ENCODE results near the gene ARHGAP15.

ARHGAP15 gene

DNA sequence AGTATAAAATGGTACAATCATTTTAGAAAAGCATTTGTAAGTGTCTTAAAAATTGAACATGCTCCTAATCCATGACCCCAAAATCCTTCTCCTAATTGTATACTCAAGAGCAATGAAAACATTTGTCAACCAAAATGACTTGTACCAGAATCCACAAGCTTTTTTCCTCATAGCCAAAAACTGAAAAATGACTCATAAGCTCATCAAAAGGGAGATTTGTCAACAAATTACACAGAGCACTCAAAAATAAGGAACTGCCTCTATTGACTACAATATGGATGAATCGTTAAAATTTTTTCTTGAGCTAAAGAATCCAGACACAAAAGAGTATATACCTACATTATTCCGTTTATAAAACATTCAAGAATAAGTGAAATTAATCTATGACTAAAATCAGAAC, 544.8 kb downstream of the ARHGAP15 start:
- DNase-seq = no peak

DNA sequence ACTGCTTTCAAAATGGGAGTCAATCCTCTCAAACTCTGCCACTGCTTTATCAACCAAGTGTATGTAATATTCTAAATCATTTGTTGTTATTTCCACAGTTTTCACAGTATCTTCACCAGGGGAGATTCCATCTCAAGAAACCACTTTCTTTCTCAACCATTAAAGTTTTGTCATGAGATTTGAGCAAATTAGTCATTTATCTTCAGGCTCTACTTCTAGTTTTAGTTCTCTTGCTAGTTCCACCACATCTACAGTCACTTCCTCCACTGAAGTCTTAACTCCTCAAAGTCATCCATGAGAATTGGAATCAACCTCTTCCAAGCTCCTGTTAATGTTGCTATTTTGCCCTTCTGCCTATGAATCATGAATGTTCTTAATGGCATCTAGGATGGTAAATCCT, 545.8 kb downstream of the ARHGAP15 start:
- no peak for DNase-seq

DNA sequence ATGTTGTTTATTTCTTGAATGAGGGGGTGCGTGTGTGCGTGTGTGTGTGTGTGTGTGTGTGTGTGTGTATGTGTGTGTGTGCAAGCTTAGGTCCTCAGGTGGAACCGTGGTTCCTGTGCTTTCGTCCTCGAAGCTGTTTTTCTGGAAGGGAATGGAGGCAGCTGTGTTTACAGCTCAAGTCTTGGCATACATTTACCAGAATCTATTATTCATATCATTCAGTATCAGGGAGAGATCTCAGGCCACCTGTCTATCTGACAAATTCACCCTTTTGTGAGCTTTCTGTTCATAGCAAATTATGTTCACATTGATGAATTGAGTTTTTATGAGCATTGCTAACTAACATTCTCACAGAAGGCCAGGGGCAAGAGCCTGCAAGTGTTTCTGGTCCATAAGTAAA, 550.4 kb downstream of the ARHGAP15 start:
- DNase-seq = no peak

DNA sequence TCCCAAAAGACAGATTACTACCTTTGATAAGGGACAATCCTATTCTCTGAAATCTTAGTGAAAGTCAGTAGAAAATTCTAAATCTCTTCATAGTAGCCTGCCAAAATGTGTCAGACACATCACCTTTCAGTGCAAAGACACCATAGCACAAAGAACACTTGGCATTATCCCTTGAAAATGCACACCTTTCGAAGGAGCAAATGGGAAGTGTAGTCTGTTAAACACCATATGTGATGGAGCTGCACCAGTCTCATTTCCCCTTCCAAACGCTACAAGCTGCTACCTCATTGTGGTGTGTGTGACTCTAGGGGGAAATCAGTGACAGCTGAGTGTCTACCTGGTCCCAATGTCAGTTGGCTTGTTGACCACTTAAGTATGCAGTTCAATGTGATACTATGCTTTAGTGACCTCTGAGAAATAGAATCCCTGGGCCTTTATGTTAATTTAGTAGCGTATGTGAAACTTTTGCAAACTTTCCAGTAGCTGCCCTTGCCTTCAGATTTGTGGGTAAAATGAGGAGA, 551.7 kb downstream of the ARHGAP15 start:
- DNase-seq = no peak

DNA sequence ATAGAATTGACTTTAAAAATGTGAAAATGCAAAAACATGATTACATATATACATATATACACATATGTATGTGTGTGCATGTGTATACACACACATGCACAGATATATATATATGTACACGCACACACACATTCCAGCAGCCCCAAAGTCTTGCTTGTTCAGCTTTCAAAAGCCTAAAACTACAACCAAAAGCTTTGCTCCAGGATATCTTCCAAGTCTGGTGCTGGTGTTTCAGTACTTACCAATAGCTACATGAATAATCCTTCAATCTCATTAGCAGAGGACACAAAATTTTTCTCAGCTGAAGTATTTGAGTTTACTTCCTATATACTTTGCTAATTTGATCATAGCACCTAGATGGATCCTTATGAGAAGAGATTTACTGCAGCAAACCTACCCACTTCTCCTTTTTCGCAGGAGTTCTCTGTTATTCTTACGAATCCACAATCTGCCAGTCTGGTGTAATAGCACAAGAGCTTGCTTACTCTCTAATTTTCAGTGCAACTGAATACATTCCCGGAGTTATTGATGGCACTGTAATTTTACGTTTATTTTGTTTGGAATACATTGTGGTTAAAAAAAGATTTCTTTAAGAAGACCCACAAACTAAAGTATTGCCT, 553.3 kb downstream of the ARHGAP15 start:
- no peak for DNase-seq

DNA sequence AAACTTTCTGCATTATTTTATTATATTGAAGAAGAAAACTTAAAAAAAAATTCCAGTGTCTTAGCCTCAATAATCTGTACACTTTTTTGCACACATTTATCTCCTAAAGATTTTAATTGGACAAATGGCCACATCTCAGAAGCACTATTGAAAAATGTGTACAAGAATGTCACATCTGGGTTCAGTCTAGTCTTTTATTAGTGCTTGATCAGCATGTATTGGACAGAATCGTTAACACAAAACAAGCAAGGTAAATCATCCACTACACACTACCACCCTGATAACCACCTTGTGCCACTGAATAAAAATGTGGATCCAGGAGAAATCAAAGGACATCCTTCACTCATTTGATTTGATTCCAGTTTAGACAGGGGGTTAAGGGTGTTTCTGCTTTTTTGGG, 554.8 kb downstream of the ARHGAP15 start:
- DNase-seq = no peak

DNA sequence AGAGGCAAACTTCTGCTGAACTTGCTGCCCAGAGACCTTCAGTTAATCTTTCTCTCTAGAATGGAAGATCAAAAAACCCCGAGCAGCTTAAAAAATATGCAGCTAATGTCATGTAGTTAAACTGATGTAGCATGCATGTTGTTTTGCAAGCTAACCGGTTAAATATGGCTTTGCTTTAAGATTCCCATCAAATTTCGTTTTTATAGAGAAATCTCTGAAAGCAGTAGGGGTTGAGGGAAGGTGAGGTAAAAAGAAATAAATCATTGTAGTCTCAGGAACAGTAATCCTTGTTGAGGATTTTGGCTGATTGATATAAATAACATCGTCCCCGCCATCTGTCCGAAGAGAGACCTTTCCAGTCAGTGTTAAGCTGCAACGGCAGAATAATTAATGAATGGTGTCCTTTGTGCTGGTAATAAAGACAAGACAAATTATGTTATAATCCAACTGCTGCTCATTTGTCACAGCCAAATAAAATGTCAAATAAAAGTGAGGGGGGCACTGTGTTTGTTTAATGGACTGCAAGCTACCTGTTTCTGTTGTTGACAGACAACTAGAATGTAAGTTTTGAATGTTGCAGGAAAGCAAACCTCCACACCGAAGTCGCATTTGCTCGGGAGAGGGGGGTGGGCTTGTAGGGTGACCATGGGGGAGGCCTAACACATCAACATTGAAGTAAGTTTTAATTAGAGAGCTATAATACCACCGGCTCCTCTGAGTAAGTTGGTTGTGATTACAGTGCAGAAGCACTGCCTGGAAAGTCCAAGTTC, 555.5 kb downstream of the ARHGAP15 start:
- no peak for DNase-seq

DNA sequence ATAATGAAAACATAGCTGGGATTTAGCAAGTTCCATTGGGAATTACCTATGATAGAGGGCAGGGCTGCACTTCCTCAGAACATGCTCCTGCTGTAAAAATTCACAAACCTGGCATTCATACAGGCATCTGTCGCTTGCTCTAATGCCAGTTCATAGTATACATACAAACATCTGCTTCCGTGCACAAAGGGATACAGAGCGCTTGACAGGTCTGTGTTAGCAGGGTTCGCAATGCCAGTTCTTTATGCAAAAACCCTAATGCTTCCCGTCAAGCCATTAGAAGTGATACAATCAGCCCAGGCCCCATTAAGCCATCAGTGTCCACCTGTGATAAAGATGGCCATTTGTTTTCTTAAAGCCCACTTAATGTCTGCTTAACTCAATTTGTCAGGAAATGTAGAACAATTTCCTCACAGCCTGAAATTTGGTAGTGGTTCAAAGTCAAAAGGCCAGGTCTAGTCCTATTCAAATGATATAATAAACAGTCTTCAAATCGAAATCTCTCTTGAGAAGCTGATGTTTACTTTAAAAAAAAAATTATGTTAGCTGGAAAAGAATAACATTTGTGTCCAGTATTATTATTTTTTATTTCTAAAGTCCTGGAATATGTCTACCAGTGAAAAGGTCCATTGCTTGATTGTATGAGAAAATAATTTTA, 556.3 kb downstream of the ARHGAP15 start:
- no peak for DNase-seq

DNA sequence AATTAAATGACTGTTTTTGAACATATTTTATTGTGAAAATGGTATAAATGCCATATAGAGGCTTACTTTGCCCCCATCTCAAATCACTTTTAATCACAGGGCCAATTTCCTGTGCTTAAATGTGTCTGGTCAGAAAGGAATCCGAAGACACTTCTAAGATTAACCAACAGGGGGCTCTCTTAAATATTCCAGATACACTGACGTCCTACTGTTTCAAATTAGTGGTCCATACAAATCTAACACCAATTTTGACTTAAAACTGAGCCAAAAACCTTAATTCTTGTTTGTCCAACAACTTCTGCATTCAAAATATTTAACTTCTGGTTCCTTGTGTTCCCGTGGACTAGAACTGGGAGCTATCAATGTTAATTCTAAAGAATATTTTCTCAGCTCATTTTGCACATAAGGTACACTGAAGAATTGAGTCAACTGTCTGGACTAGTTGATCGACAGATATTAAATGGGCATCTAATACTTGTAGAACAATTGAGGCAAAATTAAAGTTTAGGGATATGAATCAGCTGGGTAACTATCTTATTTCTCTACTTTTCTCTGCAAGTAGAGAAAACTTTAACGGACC, 557.5 kb downstream of the ARHGAP15 start:
- DNase-seq = no peak

DNA sequence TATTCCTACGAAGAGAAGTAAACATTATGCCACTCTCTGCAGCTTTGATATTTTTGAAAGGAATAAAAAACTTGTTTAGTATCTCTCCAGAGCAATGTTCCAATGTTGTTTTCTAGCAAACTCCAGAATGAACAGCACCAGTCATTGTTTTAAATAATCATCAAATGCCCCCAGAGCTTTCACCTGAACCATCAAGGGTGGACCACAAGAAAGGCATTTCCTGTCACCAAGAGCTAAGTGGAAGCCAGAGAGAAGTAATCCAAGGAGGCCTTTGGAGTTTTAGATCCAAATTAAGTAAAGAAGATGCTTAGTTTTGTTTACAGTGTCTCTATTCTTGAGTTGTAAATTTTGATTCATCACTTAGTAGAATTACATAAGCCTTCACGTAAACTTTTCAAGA, 559.0 kb downstream of the ARHGAP15 start:
- no peak for DNase-seq

DNA sequence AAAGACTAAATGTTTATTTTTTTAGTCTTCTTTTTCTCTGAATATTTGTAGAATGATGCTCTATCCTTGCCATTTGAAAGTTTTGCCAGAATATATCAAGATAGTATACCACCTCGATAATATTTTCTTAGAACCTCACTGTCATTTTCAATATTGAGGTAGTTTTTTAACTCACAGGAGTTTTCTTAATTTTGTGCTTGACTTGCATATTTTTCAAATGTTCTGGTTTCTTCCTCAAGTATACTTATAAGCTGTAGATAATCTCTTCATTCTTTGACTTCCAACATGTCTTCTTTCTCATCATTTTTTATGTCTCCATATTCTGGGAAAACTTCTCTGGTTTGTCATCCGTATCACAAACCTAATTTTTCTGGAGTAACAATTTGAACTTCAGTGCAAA, 559.6 kb downstream of the ARHGAP15 start:
- no peak for DNase-seq

DNA sequence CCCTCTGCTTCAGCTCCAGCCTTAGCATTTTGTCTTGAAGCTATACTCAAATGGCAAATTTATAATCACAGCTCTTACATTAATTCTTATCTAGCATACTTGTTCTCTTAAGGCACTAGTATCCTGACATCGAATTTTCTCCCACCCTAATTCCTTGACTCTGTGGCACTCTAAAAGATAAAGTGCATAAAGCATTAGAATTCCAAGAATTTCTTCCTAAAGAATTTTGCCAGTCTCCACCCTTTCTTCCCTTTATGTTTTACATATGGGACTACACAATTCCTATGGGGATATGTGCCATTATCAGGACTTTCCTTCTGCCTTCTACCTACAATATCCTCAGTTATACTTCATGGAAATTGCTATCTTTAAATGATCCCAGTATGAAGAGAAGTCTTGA, 560.3 kb downstream of the ARHGAP15 start:
- no peak for DNase-seq

DNA sequence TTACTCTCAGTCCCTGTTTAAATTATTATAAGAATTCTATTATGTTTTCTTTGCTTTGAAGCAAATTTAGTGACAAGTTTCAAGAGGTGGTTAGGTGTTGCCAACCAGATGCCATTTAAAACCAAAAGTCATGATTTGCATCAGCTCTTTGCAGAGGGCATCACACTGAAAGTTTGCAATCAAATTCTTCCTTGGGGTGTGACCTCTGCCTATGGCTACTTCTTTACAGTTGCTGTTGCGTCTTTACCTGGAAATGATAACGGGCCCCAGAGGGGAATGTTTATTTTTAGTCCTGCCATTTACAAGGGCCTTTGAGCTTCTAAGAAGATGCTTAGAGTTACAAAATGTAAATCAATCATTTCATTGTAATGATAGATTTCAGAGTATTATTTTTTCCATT, 561.0 kb downstream of the ARHGAP15 start:
- no peak for DNase-seq

DNA sequence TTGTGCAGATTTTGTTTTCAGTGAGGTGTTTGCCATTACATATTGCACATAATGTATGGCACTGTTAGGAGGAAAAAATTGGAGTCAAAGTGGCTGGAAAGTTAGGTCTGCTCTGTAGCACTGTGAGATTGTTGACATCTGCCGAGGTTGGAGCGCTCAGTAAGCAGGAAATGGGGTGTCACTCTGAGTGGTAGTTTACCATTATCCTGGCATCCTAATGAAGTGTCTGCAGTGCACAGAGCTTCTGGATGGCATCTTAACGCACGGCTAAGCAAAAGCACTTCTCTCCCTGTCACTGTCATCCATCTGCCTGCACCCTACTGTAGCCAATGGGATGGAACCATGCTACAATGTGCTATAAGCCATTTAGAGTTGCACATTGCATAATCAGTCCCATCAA, 561.9 kb downstream of the ARHGAP15 start:
- DNase-seq = no peak

DNA sequence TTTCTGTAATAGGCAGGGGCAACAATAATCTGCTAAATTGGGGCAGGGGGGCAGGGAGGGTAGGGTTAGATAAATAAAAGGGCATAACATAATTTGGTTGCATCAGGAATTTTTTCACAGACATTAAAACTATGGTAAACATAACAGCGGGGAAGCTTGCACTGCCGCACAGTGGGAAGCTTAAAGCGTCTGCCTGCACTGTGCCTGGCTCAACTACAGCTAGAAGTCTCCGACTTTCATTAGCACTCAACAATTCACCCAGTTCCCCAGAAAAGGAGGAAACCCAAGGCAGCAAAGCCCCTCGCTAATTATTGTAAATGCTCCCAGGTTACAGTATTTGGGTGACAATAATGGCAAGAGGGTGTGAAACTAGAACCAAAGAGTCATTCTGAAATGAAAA, 562.9 kb downstream of the ARHGAP15 start:
- no peak for DNase-seq

DNA sequence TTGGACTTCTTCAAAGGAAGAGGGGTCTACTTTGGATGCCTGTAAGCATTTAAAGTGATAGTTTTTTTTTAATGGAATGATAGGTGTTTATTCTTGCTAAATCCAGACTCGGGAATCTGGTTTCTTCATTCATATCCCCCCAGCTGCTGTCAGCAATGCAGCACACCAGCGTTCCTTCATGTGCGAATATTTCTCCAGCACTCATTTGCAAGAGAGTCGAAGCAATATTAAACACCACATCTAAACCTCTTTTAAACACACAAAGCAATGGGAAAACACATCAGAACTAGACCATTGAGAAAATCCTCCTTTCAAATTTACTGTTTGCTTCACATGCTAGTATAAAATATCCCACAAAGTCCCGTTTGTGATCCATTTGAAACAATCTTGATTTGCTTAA, 563.7 kb downstream of the ARHGAP15 start:
- DNase-seq = no peak

DNA sequence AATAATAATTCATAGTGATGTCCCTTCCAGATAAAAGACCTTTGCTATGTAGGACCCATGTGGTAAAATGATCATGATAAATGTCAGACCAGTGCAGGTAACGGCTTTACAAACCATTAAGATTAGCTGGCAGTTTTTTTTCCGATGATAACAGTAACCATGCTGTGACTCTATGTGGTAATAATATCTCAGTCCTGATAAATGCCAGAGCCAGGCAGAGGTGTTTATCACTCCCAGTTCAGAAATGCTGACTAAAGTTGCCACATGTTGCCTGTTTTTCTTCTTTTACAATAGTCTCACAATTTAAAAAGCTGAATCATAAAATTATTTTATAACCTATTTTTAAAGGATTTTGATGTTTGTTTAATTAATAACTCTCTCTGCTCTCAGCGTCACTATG, 565.1 kb downstream of the ARHGAP15 start:
- no peak for DNase-seq

DNA sequence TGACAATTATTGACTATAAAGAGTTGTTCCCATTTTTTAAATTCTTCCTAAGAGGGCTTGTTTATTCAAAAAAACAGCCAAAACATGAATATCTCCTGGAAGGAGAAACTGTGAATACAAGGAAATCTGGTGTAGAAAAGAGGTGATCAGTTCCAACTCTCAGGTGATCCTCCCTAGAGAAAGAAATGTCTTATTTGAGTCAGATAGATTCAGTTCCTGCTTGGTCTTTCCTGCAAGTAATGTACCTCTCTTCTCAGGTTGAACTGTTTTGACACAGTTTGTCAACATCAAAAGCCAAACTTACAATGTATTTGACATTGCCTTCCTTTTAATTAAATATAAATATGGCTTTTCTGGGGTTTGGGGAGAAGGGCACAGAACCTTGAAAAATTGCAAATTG, 567.4 kb downstream of the ARHGAP15 start:
- no peak for DNase-seq

DNA sequence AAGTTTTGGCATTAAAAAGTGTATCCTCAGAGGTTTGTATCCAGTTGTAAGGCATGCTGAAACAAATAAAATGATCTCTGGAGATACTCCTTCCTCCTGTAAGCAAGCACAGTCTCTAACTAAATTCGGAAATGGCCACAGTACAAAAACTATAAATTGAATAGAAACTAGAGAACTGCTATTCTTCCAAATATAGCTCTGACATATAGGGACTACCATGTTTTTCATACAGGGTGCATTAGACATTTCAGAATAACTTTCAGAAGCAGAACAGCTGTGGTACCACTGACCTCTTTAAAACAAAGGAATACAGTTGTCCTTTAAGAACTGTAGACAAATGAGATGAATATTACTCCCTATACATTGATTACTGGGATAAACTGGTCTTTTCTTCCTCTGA, 568.5 kb downstream of the ARHGAP15 start:
- no peak for DNase-seq

DNA sequence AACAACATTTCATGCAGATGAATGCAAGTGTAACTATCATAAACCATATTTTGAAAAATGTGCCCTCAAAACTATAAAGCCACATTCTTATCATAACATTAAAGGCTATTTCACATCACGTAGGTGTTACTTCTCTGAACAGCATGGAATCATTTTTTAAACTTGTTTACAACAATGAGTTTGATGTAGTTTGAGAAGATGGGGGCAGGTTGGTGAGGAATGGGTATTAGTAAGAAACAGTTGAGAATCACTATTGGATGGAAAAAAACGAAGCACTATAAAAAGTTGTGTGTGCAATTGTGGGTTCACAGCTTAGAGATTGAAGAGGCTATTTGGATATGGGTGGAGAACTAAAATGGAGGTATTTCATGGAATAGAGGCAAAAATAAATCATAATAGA, 569.1 kb downstream of the ARHGAP15 start:
- DNase-seq = no peak

DNA sequence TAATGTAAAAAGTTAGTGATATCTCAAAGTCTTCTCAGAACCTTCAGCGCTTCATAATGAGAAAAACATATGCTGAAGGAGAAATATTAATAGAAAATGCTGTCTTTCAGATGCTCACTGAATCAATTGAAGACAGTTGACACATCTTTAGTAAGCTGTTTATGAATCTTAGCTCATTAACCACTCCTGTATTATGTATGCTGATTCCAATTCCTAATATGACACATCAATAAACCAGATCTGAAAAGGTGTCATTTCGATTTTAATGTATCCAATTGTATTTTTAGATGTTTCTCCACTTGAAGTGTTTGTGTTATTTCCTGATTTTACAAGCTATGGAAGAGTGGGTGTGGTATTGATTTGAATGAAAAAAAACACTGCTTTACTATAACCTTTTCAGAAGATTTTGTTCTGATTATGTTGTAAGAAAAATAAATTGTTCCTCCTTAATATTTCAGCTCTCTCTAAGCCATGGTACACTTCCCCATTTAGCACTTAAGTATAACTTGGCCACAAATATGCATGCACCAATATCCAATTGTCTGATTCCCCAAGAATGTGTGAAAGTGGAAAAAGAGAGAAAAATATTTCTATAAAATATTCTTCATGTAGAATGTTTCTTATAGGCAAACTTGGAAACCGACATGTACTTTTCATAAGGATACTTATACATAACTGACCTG, 569.8 kb downstream of the ARHGAP15 start:
- DNase-seq = no peak

DNA sequence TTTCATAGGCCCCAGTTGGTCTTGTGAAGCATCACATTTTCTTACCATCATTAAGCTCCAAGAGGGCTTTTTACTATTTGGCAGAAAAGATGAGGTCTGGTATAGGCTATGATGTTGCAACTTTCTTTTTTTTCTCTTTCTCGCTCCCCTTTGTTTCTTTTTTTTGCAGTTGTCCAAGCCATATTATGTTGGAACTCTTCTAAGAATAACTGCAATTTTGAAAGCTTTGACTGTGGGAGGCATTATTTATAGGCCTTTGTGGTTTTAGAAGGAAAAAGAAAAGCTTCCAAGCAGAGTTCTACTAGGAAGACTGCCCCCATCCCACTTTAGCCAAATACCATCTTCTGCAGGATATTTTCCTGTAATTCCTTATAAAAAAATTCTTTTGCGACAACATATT, 571.6 kb downstream of the ARHGAP15 start:
- DNase-seq = no peak

DNA sequence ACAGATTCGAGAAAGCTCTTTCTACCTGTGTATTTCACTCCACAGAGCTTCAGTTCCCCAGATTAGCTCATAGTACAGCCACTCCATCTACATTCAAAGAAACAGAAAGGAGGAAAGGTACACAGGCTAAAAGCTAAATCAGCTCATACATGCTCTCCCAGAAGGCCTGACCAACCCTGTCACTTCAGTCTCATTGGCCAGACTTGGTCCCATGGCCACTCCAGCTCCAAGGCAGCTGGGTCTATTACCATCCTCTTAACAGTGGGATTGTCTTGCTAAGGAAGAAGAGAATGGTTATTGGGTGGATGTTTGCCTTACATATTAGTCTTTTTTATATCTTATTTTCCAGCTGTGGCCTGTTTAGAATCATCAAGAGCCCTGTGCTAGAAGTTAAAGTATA, 572.6 kb downstream of the ARHGAP15 start:
- DNase-seq = no peak
